SK-N-SH treated with all-trans-retinoic acid at 6 μM for 48 hours (cell line): Measurements from ENCODE around the gene S100A3.
A peak's percentile ranks its signal among the peaks of the same experiment; 100 is the strongest.

Source experiments
- ATAC-seq: fragments of 200-7000 bp; cut with Tn5 transposase; 3 replicates; pipeline ENCODE4 v1.9.1; 2020; ENCODE audit warnings: mild to moderate bottlenecking, moderate library complexity
- ARNTL ChIP-seq: fragments of 450-650 bp; formaldehyde crosslinking; IDR thresholded peaks from 2 replicates; pipeline ENCODE4 v1.5.0; 2020; ENCODE audit warnings: low read depth, mild to moderate bottlenecking, moderate library complexity, borderline replicate concordance
- ESRRG ChIP-seq: fragments of 250-450 bp; sonication (Bioruptor Pico); IDR thresholded peaks from 2 replicates; pipeline ENCODE4 v1.6.1; 2021; ENCODE audit warnings: mild to moderate bottlenecking
- ISL1 ChIP-seq: fragments of 250-450 bp; sonication (Bioruptor Pico); IDR thresholded peaks from 2 replicates; pipeline ENCODE4 v2.1.2; 2022; ENCODE audit warnings: mild to moderate bottlenecking, moderate library complexity
- OSR1 ChIP-seq: fragments of 250-450 bp; sonication (Bioruptor Pico); IDR thresholded peaks from 2 replicates; pipeline ENCODE4 v1.8.0; 2022; ENCODE audit warnings: moderate library complexity, mild to moderate bottlenecking, inconsistent platforms
- POU6F1 ChIP-seq: fragments of 250-450 bp; sonication (Bioruptor Pico); IDR thresholded peaks from 2 replicates; pipeline ENCODE4 v1.8.0; 2021; ENCODE audit warnings: low read depth, mild to moderate bottlenecking, moderate library complexity, borderline replicate concordance
- PPARA ChIP-seq: fragments of 250-450 bp; sonication (Bioruptor Pico); IDR thresholded peaks from 2 replicates; pipeline ENCODE4 v1.5.0; 2020; ENCODE audit warnings: mild to moderate bottlenecking, borderline replicate concordance
- RARB ChIP-seq: fragments of 250-450 bp; sonication (Bioruptor Pico); IDR thresholded peaks from 2 replicates; pipeline ENCODE4 v1.8.0; 2021; ENCODE audit warnings: mild to moderate bottlenecking, moderate library complexity
- SNAI2 ChIP-seq: fragments of 250-450 bp; sonication (Bioruptor Pico); IDR thresholded peaks from 2 replicates; pipeline ENCODE4 v1.5.0; 2020; ENCODE audit warnings: mild to moderate bottlenecking, moderate library complexity
- TCF4 ChIP-seq: fragments of 250-450 bp; sonication (Bioruptor Pico); IDR thresholded peaks from 2 replicates; pipeline ENCODE4 v1.8.0; 2021; ENCODE audit warnings: mild to moderate bottlenecking, moderate library complexity, borderline replicate concordance
- TOX ChIP-seq: fragments of 250-450 bp; sonication (Bioruptor Pico); IDR thresholded peaks from 2 replicates; pipeline ENCODE4 v1.8.0; 2021; ENCODE audit warnings: mild to moderate bottlenecking, moderate library complexity, borderline replicate concordance
- TSHZ2 ChIP-seq: fragments of 250-450 bp; sonication (Bioruptor Pico); IDR thresholded peaks from 2 replicates; pipeline ENCODE4 v1.5.0; 2020; ENCODE audit warnings: mild to moderate bottlenecking, moderate library complexity
- ZC3H10 ChIP-seq: fragments of 250-450 bp; sonication (Bioruptor Pico); IDR thresholded peaks from 2 replicates; pipeline ENCODE4 v1.5.1; 2021; ENCODE audit warnings: mild to moderate bottlenecking, moderate library complexity
- ZFP3 ChIP-seq: fragments of 250-450 bp; sonication (Bioruptor Pico); IDR thresholded peaks from 2 replicates; pipeline ENCODE4 v1.5.0; 2020; ENCODE audit warnings: mild to moderate bottlenecking, moderate library complexity
- ZFP30 ChIP-seq: fragments of 450-650 bp; formaldehyde crosslinking; IDR thresholded peaks from 2 replicates; pipeline ENCODE4 v1.5.0; 2022; ENCODE audit warnings: mild to moderate bottlenecking, moderate library complexity
- ZNF565 ChIP-seq: fragments of 450-650 bp; formaldehyde crosslinking; conservative IDR thresholded peaks from 2 replicates; pipeline ENCODE4 v1.5.0; 2020; ENCODE audit warnings: low read depth, mild to moderate bottlenecking, moderate library complexity
- TF ChIP-seq, protein P1 (sequence below): fragments of 250-450 bp; sonication (Bioruptor Pico); IDR thresholded peaks from 2 replicates; pipeline ENCODE4 v1.5.1; 2020; ENCODE audit warnings: low read depth, mild to moderate bottlenecking, moderate library complexity
- TF ChIP-seq, protein P2 (sequence below): fragments of 250-450 bp; sonication (Bioruptor Pico); IDR thresholded peaks from 2 replicates; pipeline ENCODE4 v1.5.1; 2021; ENCODE audit warnings: mild to moderate bottlenecking, moderate library complexity

The S100A3 gene

DNA sequence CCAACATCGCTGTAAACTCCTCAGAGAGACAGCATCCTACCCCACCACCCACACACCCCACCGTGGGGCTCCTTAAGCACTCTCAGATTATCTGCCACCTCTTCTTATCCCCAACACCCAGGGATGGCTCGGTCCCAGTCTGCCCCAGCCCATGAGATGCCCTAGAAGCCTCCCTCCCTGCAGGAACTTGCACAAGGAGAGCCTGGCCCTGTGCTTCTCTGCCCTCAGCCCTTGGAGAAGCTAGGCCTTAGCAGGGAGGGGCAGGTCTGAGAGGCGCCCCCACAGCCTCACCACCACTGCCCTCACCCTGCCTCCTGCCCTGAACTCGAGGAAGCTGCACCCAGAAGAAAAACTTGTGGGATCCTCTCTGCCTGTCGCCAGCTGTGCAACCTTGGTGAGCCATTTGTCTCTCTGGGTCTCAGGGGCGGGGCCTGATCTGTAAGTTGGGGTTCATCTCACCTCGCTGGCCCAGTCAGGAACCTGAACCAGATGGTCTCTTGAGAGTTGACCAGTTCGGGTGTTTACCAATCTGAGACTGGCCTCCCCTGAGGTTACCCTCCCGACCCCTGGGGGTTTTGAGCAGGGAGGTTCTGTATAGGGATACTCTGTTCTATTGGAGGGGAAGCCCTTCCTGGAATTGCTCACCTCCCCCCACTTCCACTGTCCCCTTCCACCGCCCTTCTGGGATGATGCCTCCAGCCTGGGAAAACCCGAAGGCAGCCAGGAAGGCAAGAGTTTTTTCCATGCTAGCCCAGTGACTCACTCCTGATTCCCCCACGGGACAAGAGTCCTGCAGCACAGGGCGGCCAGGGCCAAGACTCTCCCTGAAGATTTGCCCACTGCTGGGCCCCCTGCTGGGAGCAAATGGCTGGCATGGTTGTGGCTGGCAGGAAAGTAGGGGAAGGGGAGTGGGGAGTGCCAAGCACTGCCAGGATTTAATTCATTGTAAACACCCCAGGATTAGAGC is at the start of gene S100A3:
Gene S100A3, minus strand, starts transcription at position 537 of the 967 bp plus-strand sequence. CDS start 773 bp downstream, outside the sequence.
- peak; percentile 65 for ATAC-seq
- TF ChIP-seq, protein P1, sequence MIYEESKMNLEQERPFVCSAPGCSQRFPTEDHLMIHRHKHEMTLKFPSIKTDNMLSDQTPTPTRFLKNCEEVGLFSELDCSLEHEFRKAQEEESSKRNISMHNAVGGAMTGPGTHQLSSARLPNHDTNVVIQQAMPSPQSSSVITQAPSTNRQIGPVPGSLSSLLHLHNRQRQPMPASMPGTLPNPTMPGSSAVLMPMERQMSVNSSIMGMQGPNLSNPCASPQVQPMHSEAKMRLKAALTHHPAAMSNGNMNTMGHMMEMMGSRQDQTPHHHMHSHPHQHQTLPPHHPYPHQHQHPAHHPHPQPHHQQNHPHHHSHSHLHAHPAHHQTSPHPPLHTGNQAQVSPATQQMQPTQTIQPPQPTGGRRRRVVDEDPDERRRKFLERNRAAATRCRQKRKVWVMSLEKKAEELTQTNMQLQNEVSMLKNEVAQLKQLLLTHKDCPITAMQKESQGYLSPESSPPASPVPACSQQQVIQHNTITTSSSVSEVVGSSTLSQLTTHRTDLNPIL: no peak
- TF ChIP-seq ZC3H10 (no peak), OSR1 (CRISPR knock-in tag) (peak; percentile 81; the same call in 1 of the 2 replicates), ZFP30 (no peak), ZFP3 (0 out of 2 replicates have a peak, but pooled peaks have one; percentile 35)

- peak; percentile 73 for ATAC-seq
- TF ChIP-seq, protein P2, sequence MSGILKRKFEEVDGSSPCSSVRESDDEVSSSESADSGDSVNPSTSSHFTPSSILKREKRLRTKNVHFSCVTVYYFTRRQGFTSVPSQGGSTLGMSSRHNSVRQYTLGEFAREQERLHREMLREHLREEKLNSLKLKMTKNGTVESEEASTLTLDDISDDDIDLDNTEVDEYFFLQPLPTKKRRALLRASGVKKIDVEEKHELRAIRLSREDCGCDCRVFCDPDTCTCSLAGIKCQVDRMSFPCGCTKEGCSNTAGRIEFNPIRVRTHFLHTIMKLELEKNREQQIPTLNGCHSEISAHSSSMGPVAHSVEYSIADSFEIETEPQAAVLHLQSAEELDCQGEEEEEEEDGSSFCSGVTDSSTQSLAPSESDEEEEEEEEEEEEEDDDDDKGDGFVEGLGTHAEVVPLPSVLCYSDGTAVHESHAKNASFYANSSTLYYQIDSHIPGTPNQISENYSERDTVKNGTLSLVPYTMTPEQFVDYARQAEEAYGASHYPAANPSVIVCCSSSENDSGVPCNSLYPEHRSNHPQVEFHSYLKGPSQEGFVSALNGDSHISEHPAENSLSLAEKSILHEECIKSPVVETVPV: no peak
- TF ChIP-seq TCF4 (CRISPR knock-in tag) (no peak), TOX (CRISPR knock-in tag) (no peak), POU6F1 (CRISPR knock-in tag) (no peak), PPARA (CRISPR knock-in tag) (no peak), ISL1 (CRISPR knock-in tag) (no peak), RARB (CRISPR knock-in tag) (no peak), ESRRG (CRISPR knock-in tag) (no peak), SNAI2 (CRISPR knock-in tag) (no peak)
- TF ChIP-seq, protein P1: no peak
- TF ChIP-seq, all 23 proteins: peak for 0
Measured at GRCh38 chr1:153598309-153599172, 49.5 kb upstream of the S100A3 start.

DNA sequence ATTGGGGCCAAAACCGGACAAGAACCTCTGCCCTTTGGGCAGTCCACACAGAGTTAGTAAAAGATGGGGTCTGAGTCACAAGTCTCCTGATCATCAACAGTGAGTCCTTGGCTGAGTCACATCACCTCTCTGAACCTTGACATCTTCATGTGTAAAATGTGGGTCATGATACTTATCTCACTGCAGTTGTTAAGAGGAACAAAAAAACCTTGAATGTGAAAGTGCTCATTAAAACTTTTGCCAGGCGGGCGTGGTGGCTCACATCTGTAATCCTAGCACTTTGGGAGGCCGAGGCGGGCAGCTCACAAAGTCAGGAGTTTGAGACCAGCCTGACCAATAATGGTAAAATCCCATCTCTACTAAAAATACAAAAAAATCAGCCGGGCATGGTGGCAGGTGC is 48.1 kb upstream of the S100A3 start:
- ATAC-seq: no peak
- TF ChIP-seq TSHZ2 (CRISPR knock-in tag) (no peak), ZNF565 (no peak), ZFP30 (no peak), POU6F1 (CRISPR knock-in tag) (no peak), TCF4 (CRISPR knock-in tag) (no peak), ZFP3 (no peak), ARNTL (CRISPR knock-in tag) (no peak), TOX (CRISPR knock-in tag) (no peak), ZC3H10 (no peak)
